ENCODE results near the gene HES6. TPM values are rescaled to one million over a fixed set of nuclear protein-coding genes. Genes with fewer than 3 reads are reported as not detected.

The HES6 gene
- total and polyA plus RNA-seq, 3 donors from 2014 or later, result 21.3 to 40.3 (median 22.0) TPM

- TF ChIP-seq POLR2A (IDR thresholded peaks at IDR 0.05) (no peak), CTCF (IDR thresholded peaks at IDR 0.05) (no peak)
- intact Hi-C loops (cut with DNase I; ENCODE audit: low total_unique reads), result no loop called here
- 91 to 97% methylated on average over 6 to 11 of the region's 11 CpGs for WGBS, 2 donors
- no peak overlapping the region for H3K27ac ChIP-seq
- no peak for DNase-seq
- H3K4me3 ChIP-seq, result no peak overlapping the region
- no peaks in the 10 kb centered on the region for H3K9me3 ChIP-seq
- peaks cover 3% of the 10 kb centered on the region for H3K36me3 ChIP-seq (ENCODE audit: low read depth, missing control alignments)
- no peaks in the 10 kb centered on the region for H3K27me3 ChIP-seq
- H3K4me1 ChIP-seq, result no peaks in the 10 kb centered on the region
Observed at GRCh38 chr2:238251986-238252385, 12.1 kb upstream of the HES6 start.

GRCh38 chr2:238251331-238251730, 11.5 kb upstream of the HES6 start:
- no peaks in the 10 kb centered on the region for H3K9me3 ChIP-seq
- 96 to 97% methylated on average over 11 to 12 of the region's 12 CpGs for WGBS, 2 donors
- H3K27ac ChIP-seq, result no peak overlapping the region
- TF ChIP-seq CTCF (IDR thresholded peaks at IDR 0.05) (no peak), POLR2A (IDR thresholded peaks at IDR 0.05) (no peak)
- DNase-seq, result no peak
- H3K27me3 ChIP-seq, result no peaks in the 10 kb centered on the region
- intact Hi-C loops (cut with DNase I; ENCODE audit: low total_unique reads), result no loop called here
- no peak overlapping the region for H3K4me3 ChIP-seq
- no peaks in the 10 kb centered on the region for H3K4me1 ChIP-seq
- peaks cover 3% of the 10 kb centered on the region for H3K36me3 ChIP-seq (ENCODE audit: low read depth, missing control alignments)

- Histone ChIP-seq H3K4me1 (no peaks in the 10 kb centered on the region), H3K9me3 (no peaks in the 10 kb centered on the region), H3K4me3 (no peak overlapping the region), H3K36me3 (ENCODE audit: low read depth, missing control alignments) (peaks cover 2% of the 10 kb centered on the region), H3K27me3 (no peaks in the 10 kb centered on the region), H3K27ac (no peak overlapping the region)
- DNase-seq, result no peak
- intact Hi-C loops (cut with DNase I; ENCODE audit: low total_unique reads), result no loop called here
- TF ChIP-seq CTCF (IDR thresholded peaks at IDR 0.05) (no peak), POLR2A (IDR thresholded peaks at IDR 0.05) (no peak)
- 91 to 98% methylated on average over 7 of the region's 7 CpGs for WGBS, 2 donors
Observed at GRCh38 chr2:238250896-238251295, 11.1 kb upstream of the HES6 start.

- TF ChIP-seq POLR2A (IDR thresholded peaks at IDR 0.05) (no peak), CTCF (IDR thresholded peaks at IDR 0.05) (no peak)
Observed at GRCh38 chr2:238247841-238248453, 8.1 kb upstream of the HES6 start.

More at GRCh38 chr2:238247841-238248453, 8.1 kb upstream of the HES6 start:
- DNase-seq, result no peak
- WGBS, 2 donors, result 54 to 63% methylated on average over 10 of the region's 10 CpGs
- intact Hi-C loops (cut with DNase I; ENCODE audit: low total_unique reads), result no loop called here
- H3K4me1 ChIP-seq, result peaks cover 5% of the 10 kb centered on the region
- H3K9me3 ChIP-seq, result no peaks in the 10 kb centered on the region
- H3K4me3 ChIP-seq, result no peak overlapping the region
- H3K36me3 ChIP-seq (ENCODE audit: low read depth, missing control alignments), result no peaks in the 10 kb centered on the region
- no peak overlapping the region for H3K27ac ChIP-seq
- no peaks in the 10 kb centered on the region for H3K27me3 ChIP-seq

Measured in testis (tissue), 3 donors.